Caco-2 (cell line): ENCODE results near the gene MATN4. TPM values are rescaled to one million over a fixed set of nuclear protein-coding genes. Genes with fewer than 3 reads are reported as not detected.

Experiments used
- BruUV-seq: library from RNA; stranded (reverse); fragments of 400-500 nt; replicated peaks from 2 replicates; lab custom pipeline; 2021; lab: Mats Ljungman, UMichigan
- CTCF ChIA-PET: fragments of 300-600 bp; sonication (Branson Sonifier 250); formaldehyde crosslinking; loops from one replicate; lab custom pipeline; 2022; ENCODE audit warnings: antibody characterized with exemption; lab: Charles Lee
- POLR2A ChIA-PET: fragments of 300-600 bp; sonication (Branson Sonifier 250); formaldehyde crosslinking; loops from one replicate; lab custom pipeline; 2022; ENCODE audit warnings: antibody characterized with exemption; lab: Charles Lee
- DNase-seq, 2 experiments: peaks; one replicate each; pipeline versions ENCODE4 v3.0.0 to v3.0.0-alpha.2; 2020 to 2022
- H3K27me3 ChIP-seq: replicated peaks from 2 replicates; pipeline ENCODE4 v1.6.0; 2011; ENCODE audit warnings: low read length; ENCODE audit not compliant: control insufficient read depth, insufficient read depth
- H3K36me3 ChIP-seq: 2 replicates; pipeline ENCODE4 v1.5.1; 2011; ENCODE audit warnings: low read length; ENCODE audit not compliant: control insufficient read depth, insufficient read depth
- H3K4me1 ChIP-seq: fragments of 250-450 bp; sonication (Bioruptor Pico); 2 replicates; pipeline ENCODE4 v1.5.1; 2020; ENCODE audit warnings: mild to moderate bottlenecking
- H3K4me3 ChIP-seq: 2 replicates; pipeline ENCODE4 v1.5.1; 2011; ENCODE audit warnings: low read depth, mild to moderate bottlenecking, control low read depth, low read length
- H3K9me3 ChIP-seq: fragments of 250-450 bp; sonication (Bioruptor Pico); 2 replicates; pipeline ENCODE4 v1.5.1; 2020; ENCODE audit warnings: mild to moderate bottlenecking, moderate library complexity
- H3K27ac Mint-ChIP-seq: one replicate; pipeline ENCODE4 v1.8.0; 2022; ENCODE audit warnings: mixed read lengths; ENCODE audit not compliant: unreplicated experiment
- H3K27me3 Mint-ChIP-seq: one replicate; pipeline ENCODE4 v1.8.0; 2022; ENCODE audit warnings: mixed read lengths; ENCODE audit not compliant: insufficient read depth, unreplicated experiment
- H3K36me3 Mint-ChIP-seq: one replicate; pipeline ENCODE4 v1.8.0; 2022; ENCODE audit warnings: mild to moderate bottlenecking, mixed read lengths; ENCODE audit not compliant: insufficient read depth, unreplicated experiment
- H3K4me1 Mint-ChIP-seq: one replicate; pipeline ENCODE4 v1.8.0; 2022; ENCODE audit warnings: low read depth, mixed read lengths; ENCODE audit not compliant: unreplicated experiment
- H3K4me3 Mint-ChIP-seq: one replicate; pipeline ENCODE4 v1.8.0; 2022; ENCODE audit warnings: mild to moderate bottlenecking, moderate library complexity, mixed read lengths; ENCODE audit not compliant: unreplicated experiment
- H3K9me3 Mint-ChIP-seq: one replicate; pipeline ENCODE4 v1.8.0; 2022; ENCODE audit warnings: mixed read lengths; ENCODE audit not compliant: unreplicated experiment
- intact Hi-C: fragments of 100-400 bp; cut with micrococcal nuclease; formaldehyde crosslinking; loops from one replicate; pipeline ENCODE4 v1.10.0; 2022; ENCODE audit not compliant: unreplicated experiment
- total RNA-seq: library from RNA; stranded (reverse); gene quantifications from 2 replicates; pipeline ENCODE4 v1.2.3, GENCODE V29; 2022
- TF ChIP-seq, protein P1 (sequence below), 2 experiments: fragments of 200-600 bp in 1 of 2; IDR thresholded peaks; 1 replicate in 1 of 2; 2 replicates in 1 of 2; pipeline versions ENCODE4 v1.5.1 to v1.8.0; 2011 to 2022; ENCODE audit warnings: antibody characterized with exemption in 1 of 2, control low read depth in 1 of 2, inconsistent platforms in 1 of 2, low read depth in 1 of 2, low read length in 1 of 2, mild to moderate bottlenecking in 1 of 2, moderate library complexity in 1 of 2; ENCODE audit not compliant: insufficient read depth in 1 of 2, severe bottlenecking in 1 of 2, unreplicated experiment in 1 of 2

Gene MATN4
- total RNA-seq, 1 experiment from 2014 or later = not detected

DNA sequence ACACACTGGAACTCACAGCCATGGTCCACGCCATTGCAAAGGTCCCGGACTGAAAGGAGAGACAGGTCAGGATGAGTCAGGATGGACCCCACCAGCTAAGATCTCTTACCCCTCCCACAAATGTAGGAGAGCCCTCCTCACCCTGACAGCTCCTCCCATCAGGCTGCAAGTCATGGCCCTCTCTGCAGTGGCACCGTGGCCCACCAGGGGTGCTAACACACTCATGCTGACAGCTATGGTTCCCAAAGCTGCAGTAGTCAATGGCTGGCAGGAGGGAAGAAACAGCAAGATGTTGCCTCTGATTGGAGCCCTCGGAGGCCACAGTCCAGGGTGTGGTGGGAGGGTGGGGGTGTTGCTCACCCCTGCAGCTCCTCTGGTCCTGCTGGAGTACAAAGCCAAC, 7.1 kb downstream of the MATN4 start:
- no peaks in the 10 kb centered on the region for H3K27me3 ChIP-seq
- H3K4me3 ChIP-seq = no peak overlapping the region
- H3K9me3 ChIP-seq = no peaks in the 10 kb centered on the region
- no TSS peak for BruUV-seq
- Mint-ChIP-seq H3K27ac (no peak overlapping the region), H3K9me3 (no peaks in the 10 kb centered on the region), H3K27me3 (peaks cover 9% of the 10 kb centered on the region), H3K4me3 (no peak overlapping the region), H3K36me3 (no peaks in the 10 kb centered on the region), H3K4me1 (no peaks in the 10 kb centered on the region)
- no peaks in the 10 kb centered on the region for H3K36me3 ChIP-seq
- POLR2A ChIA-PET = interaction anchor here (0.6 kb wide), 1 partner anchor 72 kb away, joined by 5 read pairs; no protein-coding TSS in a partner anchor
- intact Hi-C loops = no loop called here
- CTCF ChIA-PET = interaction anchor here (0.6 to 5.8 kb wide), 19 partner anchors 8 to 743 kb away, joined by 3 to 59 read pairs (median 5); partner anchors contain the start of gene SYS1
- 0 out of 2 replicates have a peak, but pooled peaks cover 3% of the 10 kb centered on the region for H3K4me1 ChIP-seq
- TF ChIP-seq, protein P1, sequence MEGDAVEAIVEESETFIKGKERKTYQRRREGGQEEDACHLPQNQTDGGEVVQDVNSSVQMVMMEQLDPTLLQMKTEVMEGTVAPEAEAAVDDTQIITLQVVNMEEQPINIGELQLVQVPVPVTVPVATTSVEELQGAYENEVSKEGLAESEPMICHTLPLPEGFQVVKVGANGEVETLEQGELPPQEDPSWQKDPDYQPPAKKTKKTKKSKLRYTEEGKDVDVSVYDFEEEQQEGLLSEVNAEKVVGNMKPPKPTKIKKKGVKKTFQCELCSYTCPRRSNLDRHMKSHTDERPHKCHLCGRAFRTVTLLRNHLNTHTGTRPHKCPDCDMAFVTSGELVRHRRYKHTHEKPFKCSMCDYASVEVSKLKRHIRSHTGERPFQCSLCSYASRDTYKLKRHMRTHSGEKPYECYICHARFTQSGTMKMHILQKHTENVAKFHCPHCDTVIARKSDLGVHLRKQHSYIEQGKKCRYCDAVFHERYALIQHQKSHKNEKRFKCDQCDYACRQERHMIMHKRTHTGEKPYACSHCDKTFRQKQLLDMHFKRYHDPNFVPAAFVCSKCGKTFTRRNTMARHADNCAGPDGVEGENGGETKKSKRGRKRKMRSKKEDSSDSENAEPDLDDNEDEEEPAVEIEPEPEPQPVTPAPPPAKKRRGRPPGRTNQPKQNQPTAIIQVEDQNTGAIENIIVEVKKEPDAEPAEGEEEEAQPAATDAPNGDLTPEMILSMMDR (IDR thresholded peaks at IDR 0.05; ENCODE audit: insufficient read depth in 1 of 2, low read depth in 1 of 2, low read length in 1 of 2, severe bottlenecking in 1 of 2, unreplicated experiment in 1 of 2) = peak; percentile 61 to 88
- DNase-seq = peak; percentile 84 to 85

DNA sequence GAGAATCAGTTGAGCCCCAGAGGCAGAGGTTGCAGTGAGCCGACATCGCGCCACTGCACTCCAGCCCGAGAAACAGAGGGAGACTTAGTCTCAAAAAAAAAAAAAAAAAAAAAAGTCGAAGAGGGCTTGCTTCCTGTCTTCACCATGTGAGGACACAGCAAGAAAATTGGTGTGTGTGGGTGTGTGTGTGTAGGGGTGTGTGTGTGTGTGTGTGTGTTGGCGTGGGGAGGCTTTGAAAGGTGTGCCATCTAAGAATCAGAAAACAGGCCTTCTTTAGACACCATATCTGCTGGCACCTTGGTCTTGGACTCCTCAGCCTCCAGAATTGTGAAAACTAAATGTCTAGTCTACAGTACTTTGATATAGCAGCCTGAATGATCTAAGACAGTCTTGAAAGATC, 8.3 kb downstream of the MATN4 start:
- POLR2A ChIA-PET = no interaction called here
- no peak overlapping the region for H3K27ac Mint-ChIP-seq
- no peak overlapping the region for H3K4me3 Mint-ChIP-seq
- TF ChIP-seq, protein P1 (IDR thresholded peaks at IDR 0.05; ENCODE audit: insufficient read depth in 1 of 2, low read depth in 1 of 2, low read length in 1 of 2, severe bottlenecking in 1 of 2, unreplicated experiment in 1 of 2) = no peak
- peaks cover 7% of the 10 kb centered on the region for H3K9me3 ChIP-seq
- CTCF ChIA-PET = no interaction called here
- 0 out of 2 replicates have a peak, but pooled peaks cover 3% of the 10 kb centered on the region for H3K4me1 ChIP-seq
- intact Hi-C loops = no loop called here
- H3K4me1 Mint-ChIP-seq = no peaks in the 10 kb centered on the region
- no peak overlapping the region for H3K4me3 ChIP-seq
- H3K27me3 ChIP-seq = no peaks in the 10 kb centered on the region
- no peak for DNase-seq
- BruUV-seq = no TSS peak
- H3K27me3 Mint-ChIP-seq = peaks cover 9% of the 10 kb centered on the region
- H3K9me3 Mint-ChIP-seq = no peaks in the 10 kb centered on the region
- H3K36me3 Mint-ChIP-seq = no peaks in the 10 kb centered on the region
- no peaks in the 10 kb centered on the region for H3K36me3 ChIP-seq

DNA sequence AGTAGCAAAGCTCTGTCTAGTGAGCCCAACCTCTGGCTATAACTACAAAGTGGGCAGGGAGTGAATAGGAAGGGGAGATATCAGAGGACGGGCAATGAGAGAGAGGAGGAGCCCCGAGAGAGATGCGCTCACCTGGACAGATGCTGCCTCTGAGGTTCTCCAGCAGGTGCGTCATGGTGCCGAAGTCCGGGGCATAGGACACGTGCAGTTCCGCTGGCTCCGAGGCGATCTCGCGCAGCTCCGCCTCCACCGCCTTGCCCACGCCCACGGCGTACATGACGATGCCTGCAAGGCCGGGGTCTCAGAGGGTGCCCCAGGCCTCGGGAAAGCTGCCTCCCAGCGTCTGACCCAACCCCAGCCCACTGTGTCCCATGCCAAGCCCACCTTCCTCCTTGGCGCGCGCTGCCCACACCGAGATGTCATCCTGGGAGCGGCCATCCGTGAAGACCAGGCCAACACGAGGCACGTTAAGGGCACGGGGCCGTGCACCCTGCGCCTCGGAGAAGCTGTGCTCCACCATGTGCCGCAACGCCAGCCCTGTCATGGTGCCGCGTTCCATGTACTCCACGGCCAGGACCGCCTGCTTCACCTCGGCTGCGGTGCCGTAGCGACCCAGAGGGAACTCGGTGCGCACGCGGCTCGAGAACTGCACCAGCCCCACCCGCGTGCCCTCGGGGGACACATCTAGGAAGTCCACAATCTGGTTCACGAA, 10.2 kb downstream of the MATN4 start:
- H3K36me3 Mint-ChIP-seq = no peaks in the 10 kb centered on the region
- H3K27me3 Mint-ChIP-seq = peaks cover 9% of the 10 kb centered on the region
- no peaks in the 10 kb centered on the region for H3K4me1 Mint-ChIP-seq
- H3K9me3 Mint-ChIP-seq = no peaks in the 10 kb centered on the region
- Histone ChIP-seq H3K27me3 (peaks cover 4% of the 10 kb centered on the region; the same call in 1 of the 2 replicates), H3K4me3 (no peak overlapping the region), H3K4me1 (0 out of 2 replicates have a peak, but pooled peaks cover 3% of the 10 kb centered on the region), H3K9me3 (peaks cover 15% of the 10 kb centered on the region), H3K36me3 (no peaks in the 10 kb centered on the region)
- H3K4me3 Mint-ChIP-seq = no peak overlapping the region
- no TSS peak for BruUV-seq
- TF ChIP-seq, protein P1 (IDR thresholded peaks at IDR 0.05; ENCODE audit: insufficient read depth in 1 of 2, low read depth in 1 of 2, low read length in 1 of 2, severe bottlenecking in 1 of 2, unreplicated experiment in 1 of 2) = no peak
- ChIA-PET POLR2A (interaction anchor here (0.6 kb wide), 1 partner anchor 64 kb away, joined by 4 read pairs; no protein-coding TSS in a partner anchor), CTCF (interaction anchor here (0.5 kb wide), 1 partner anchor 208 kb away, joined by 3 read pairs; no protein-coding TSS in a partner anchor)
- no peak overlapping the region for H3K27ac Mint-ChIP-seq
- intact Hi-C loops = no loop called here
- peak in 1 of 2 experiments; percentile 33 for DNase-seq
